NT2/D1 (cell line): ENCODE measurements around the gene EFNA2.

ENCODE experiments used
- DNase-seq: peaks from one replicate; pipeline ENCODE4 v3.0.0-alpha.2; 2011; ENCODE audit warnings: low read depth, low spot score
- H3K27me3 ChIP-seq: 2 replicates; pipeline ENCODE4 v1.6.0; 2011; ENCODE audit warnings: mild to moderate bottlenecking; ENCODE audit not compliant: insufficient read length, insufficient read depth
- H3K36me3 ChIP-seq: 2 replicates; pipeline ENCODE4 v1.6.1; 2011; ENCODE audit warnings: mild to moderate bottlenecking, low read length, mixed read lengths; ENCODE audit not compliant: insufficient read depth, insufficient read length
- H3K4me1 ChIP-seq: 2 replicates; pipeline ENCODE4 v1.5.1; 2011; ENCODE audit not compliant: insufficient read depth, insufficient read length
- H3K4me3 ChIP-seq: 2 replicates; pipeline ENCODE4 v1.5.1; 2011; ENCODE audit warnings: low read depth; ENCODE audit not compliant: insufficient read length
- H3K9ac ChIP-seq: 2 replicates; pipeline ENCODE4 v1.6.0; 2011; ENCODE audit warnings: low read depth; ENCODE audit not compliant: insufficient read length
- H3K9me3 ChIP-seq: 2 replicates; pipeline ENCODE4 v1.5.1; 2011; ENCODE audit warnings: mild to moderate bottlenecking, low read length; ENCODE audit not compliant: insufficient read depth
- SUZ12 ChIP-seq: IDR thresholded peaks from 2 replicates; pipeline ENCODE4 v1.6.1; 2011; ENCODE audit not compliant: insufficient read length, insufficient read depth; ENCODE audit errors: extremely low read depth
- YY1 ChIP-seq: IDR thresholded peaks from 2 replicates; pipeline ENCODE4 v1.6.1; 2011; ENCODE audit not compliant: insufficient read length, insufficient read depth
- ZNF274 ChIP-seq: IDR thresholded peaks from 2 replicates; pipeline ENCODE4 v1.6.1; 2011; ENCODE audit warnings: mild to moderate bottlenecking, low read depth, low read length

EFNA2 gene

GRCh38 chr19:1273263-1274041 is 12.2 kb upstream of the EFNA2 start:
- H3K4me1 ChIP-seq = peaks cover 36% of the 10 kb centered on the region
- H3K36me3 ChIP-seq = peaks cover 75% of the 10 kb centered on the region
- peaks cover under 1% of the 10 kb centered on the region for H3K27me3 ChIP-seq
- H3K9me3 ChIP-seq = no peaks in the 10 kb centered on the region
- H3K4me3 ChIP-seq = no peak overlapping the region
- DNase-seq = no peak
- H3K9ac ChIP-seq = peak overlapping the region; percentile 99
- TF ChIP-seq SUZ12 = no peak
- no peak for TF ChIP-seq YY1
- TF ChIP-seq ZNF274 = no peak

GRCh38 chr19:1274081-1274851 is 11.4 kb upstream of the EFNA2 start:
- peaks cover 32% of the 10 kb centered on the region for H3K4me1 ChIP-seq
- no peak for DNase-seq
- no peaks in the 10 kb centered on the region for H3K9me3 ChIP-seq
- peak overlapping the region; percentile 99 for H3K9ac ChIP-seq
- H3K27me3 ChIP-seq = no peaks in the 10 kb centered on the region
- H3K36me3 ChIP-seq = peaks cover 83% of the 10 kb centered on the region
- peak overlapping the region; percentile 97 for H3K4me3 ChIP-seq
- no peak for TF ChIP-seq ZNF274
- no peak for TF ChIP-seq YY1
- no peak for TF ChIP-seq SUZ12

- Histone ChIP-seq H3K4me3 (peak overlapping the region; percentile 97), H3K27me3 (no peaks in the 10 kb centered on the region), H3K36me3 (peaks cover 86% of the 10 kb centered on the region), H3K4me1 (peaks cover 35% of the 10 kb centered on the region), H3K9ac (peak overlapping the region; percentile 99), H3K9me3 (no peaks in the 10 kb centered on the region)
- DNase-seq = no peak
- TF ChIP-seq SUZ12 (no peak), ZNF274 (no peak), YY1 (no peak)
These were observed 10.8 kb upstream of the EFNA2 start for GRCh38 chr19:1274852-1275259.

- no peaks in the 10 kb centered on the region for H3K27me3 ChIP-seq
- no peaks in the 10 kb centered on the region for H3K9me3 ChIP-seq
- no peak for TF ChIP-seq SUZ12
- TF ChIP-seq YY1 = no peak
- TF ChIP-seq ZNF274 = no peak
- DNase-seq = peak; percentile 97
- H3K36me3 ChIP-seq = peaks cover 86% of the 10 kb centered on the region
- peak within 1 kb of the TSS; percentile 97 for H3K4me3 ChIP-seq
- H3K4me1 ChIP-seq = peaks cover 35% of the 10 kb centered on the region
- H3K9ac ChIP-seq = peak within 1 kb of the TSS; percentile 99
These were observed 10.3 kb upstream of the EFNA2 start, which contains the start of gene FAM174C for GRCh38 chr19:1275260-1275975. Gene FAM174C, plus strand, starts transcription at chr19:1275530. Its CDS starts 20 bp downstream, at chr19:1275550.

- H3K4me3 ChIP-seq = peak overlapping the region; percentile 97
- peaks cover 31% of the 10 kb centered on the region for H3K4me1 ChIP-seq
- no peaks in the 10 kb centered on the region for H3K27me3 ChIP-seq
- H3K36me3 ChIP-seq = peaks cover 85% of the 10 kb centered on the region
- peak overlapping the region; percentile 98 for H3K9ac ChIP-seq
- no peaks in the 10 kb centered on the region for H3K9me3 ChIP-seq
- TF ChIP-seq SUZ12 = no peak
- TF ChIP-seq YY1 = no peak
- TF ChIP-seq ZNF274 = no peak
- no peak for DNase-seq
These were observed 9.6 kb upstream of the EFNA2 start for GRCh38 chr19:1275976-1276627.

- TF ChIP-seq YY1 (no peak), SUZ12 (no peak)
- H3K9ac ChIP-seq = peak overlapping the region; percentile 98
- peaks cover 27% of the 10 kb centered on the region for H3K4me1 ChIP-seq
- H3K4me3 ChIP-seq = peak overlapping the region; percentile 97
- H3K36me3 ChIP-seq = peaks cover 80% of the 10 kb centered on the region
- no peaks in the 10 kb centered on the region for H3K27me3 ChIP-seq
- no peaks in the 10 kb centered on the region for H3K9me3 ChIP-seq
- DNase-seq = no peak
These were observed 9.0 kb upstream of the EFNA2 start for GRCh38 chr19:1276628-1277022.
